HEK293T (cell line): ENCODE measurements around the gene AKAP9.

Experiments
- BHLHE40 ChIP-seq: fragments of 450-650 bp; IDR thresholded peaks from 2 replicates; pipeline ENCODE4 v1.6.1; 2016; ENCODE audit warnings: mild to moderate bottlenecking, moderate library complexity, borderline replicate concordance
- FOXA1 ChIP-seq: fragments of 450-650 bp; IDR thresholded peaks from 2 replicates; pipeline ENCODE4 v1.6.1; 2016; ENCODE audit warnings: mild to moderate bottlenecking
- SP1 ChIP-seq: fragments of 450-650 bp; IDR thresholded peaks from 2 replicates; pipeline ENCODE4 v1.6.1; 2017
- SUZ12 ChIP-seq: fragments of 450-650 bp; IDR thresholded peaks from 2 replicates; pipeline ENCODE4 v1.6.1; 2016; ENCODE audit warnings: mild to moderate bottlenecking

GRCh38 chr7:92119213-92119759 lies 178.6 kb downstream of the AKAP9 start:
- TF ChIP-seq SP1 (no peak), FOXA1 (no peak), SUZ12 (no peak), BHLHE40 (no peak)
